Stimulated activated CD4-positive, alpha-beta T cell treated with anti-CD3 and anti-CD28 coated beads, Interleukin-12 subunit alpha, Interleukin-12 subunit beta, amount 100 ng/mL, for 4 hours (primary cell): ENCODE measurements around the gene B4GALT5.

Source experiments
- DNase-seq: peaks from one replicate; pipeline ENCODE4 v3.0.0-alpha.2; 2020

B4GALT5 gene

GRCh38 chr20:49699200-49699992 is 14.3 kb downstream of the B4GALT5 start:
- DNase-seq: no peak

- no peak for DNase-seq
Measured at GRCh38 chr20:49698477-49698876, 15.2 kb downstream of the B4GALT5 start.

GRCh38 chr20:49697071-49697470 is 16.6 kb downstream of the B4GALT5 start:
- no peak for DNase-seq

GRCh38 chr20:49696594-49696993 is 17.1 kb downstream of the B4GALT5 start:
- DNase-seq: no peak

- DNase-seq: no peak
Measured at GRCh38 chr20:49695830-49696229, 17.8 kb downstream of the B4GALT5 start.

- DNase-seq: no peak
Measured at GRCh38 chr20:49694450-49695071, 19.1 kb downstream of the B4GALT5 start.

- DNase-seq: no peak
Measured at GRCh38 chr20:49693435-49694171, 20.1 kb downstream of the B4GALT5 start.

- no peak for DNase-seq
Measured at GRCh38 chr20:49692941-49693340, 20.7 kb downstream of the B4GALT5 start.

- DNase-seq: no peak
Measured at GRCh38 chr20:49691818-49692568, 21.7 kb downstream of the B4GALT5 start.

- DNase-seq: no peak
Measured at GRCh38 chr20:49690899-49691620, 22.6 kb downstream of the B4GALT5 start.

- DNase-seq: no peak
Measured at GRCh38 chr20:49687595-49688567, 25.8 kb downstream of the B4GALT5 start.

GRCh38 chr20:49685809-49686208 is 27.9 kb downstream of the B4GALT5 start:
- DNase-seq: no peak

- DNase-seq: no peak
Measured at GRCh38 chr20:49685161-49685601, 28.5 kb downstream of the B4GALT5 start.

GRCh38 chr20:49684335-49684997 is 29.2 kb downstream of the B4GALT5 start:
- DNase-seq: no peak

GRCh38 chr20:49682798-49683197 is 30.9 kb downstream of the B4GALT5 start:
- no peak for DNase-seq

GRCh38 chr20:49682278-49682677 is 31.4 kb downstream of the B4GALT5 start:
- DNase-seq: no peak

- DNase-seq: no peak
Measured at GRCh38 chr20:49681850-49682216, 31.8 kb downstream of the B4GALT5 start.

- no peak for DNase-seq
Measured at GRCh38 chr20:49680484-49680883, 33.2 kb downstream of the B4GALT5 start.

GRCh38 chr20:49679634-49680033 is 34.0 kb downstream of the B4GALT5 start:
- no peak for DNase-seq
